HFF-Myc (cell line): ENCODE measurements around the gene SH2D1B.
"Not testable (repeated sequence)": the region's sequence is repeated elsewhere in the genome, so short reads cannot be mapped to it uniquely, and the experiment has no call there.

Experiments used
- DNase-seq: peaks from one replicate; pipeline ENCODE4 v3.0.0-alpha.2; 2011; ENCODE audit warnings: low read depth; ENCODE audit errors: extremely low read depth
- H3K4me3 ChIP-seq: replicated peaks from 2 replicates; pipeline ENCODE4 v1.5.1; 2011; ENCODE audit warnings: low read depth, mild to moderate bottlenecking, control low read depth, low read length
- TF ChIP-seq, protein P1 (sequence below): IDR thresholded peaks from 2 replicates; pipeline ENCODE4 v1.5.1; 2012; ENCODE audit warnings: mild to moderate bottlenecking, low read depth, low read length, control low read depth; ENCODE audit errors: missing control alignments

SH2D1B gene

DNA sequence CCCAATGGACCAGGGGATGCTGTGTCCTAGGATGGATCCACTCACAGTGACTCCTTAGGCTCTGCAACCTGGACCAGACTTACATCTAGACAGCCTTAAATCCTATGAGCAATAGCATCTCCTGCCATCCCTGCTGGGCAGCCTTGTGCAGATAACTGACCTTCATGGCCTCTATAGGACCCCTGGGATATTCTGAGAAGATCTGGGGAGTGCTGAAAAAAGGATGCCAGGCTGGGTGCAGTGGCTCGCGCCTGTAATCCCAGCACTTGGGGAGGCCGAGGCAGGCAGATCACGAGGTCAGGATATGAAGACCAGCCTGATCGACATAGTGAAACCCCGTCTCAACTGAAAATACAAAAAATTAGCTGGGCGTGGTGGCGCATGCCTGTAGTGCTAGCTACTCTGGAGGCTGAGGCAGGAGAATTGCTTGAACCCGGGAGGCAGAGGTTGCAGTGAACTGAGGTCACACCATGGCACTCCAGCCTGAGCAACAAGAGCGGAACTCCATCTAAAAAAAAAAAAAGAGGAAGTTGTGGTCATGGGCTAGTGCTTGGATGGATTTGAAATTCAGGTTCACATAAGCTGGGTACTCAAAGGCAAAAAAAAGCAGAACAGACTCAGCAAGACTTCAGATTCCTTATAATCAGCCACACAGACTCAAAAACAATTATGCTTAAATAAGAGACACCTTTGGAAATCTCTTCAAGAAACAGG is 10.9 kb upstream of the SH2D1B start:
- no peak for DNase-seq
- H3K4me3 ChIP-seq, result no peak overlapping the region
- TF ChIP-seq, protein P1, sequence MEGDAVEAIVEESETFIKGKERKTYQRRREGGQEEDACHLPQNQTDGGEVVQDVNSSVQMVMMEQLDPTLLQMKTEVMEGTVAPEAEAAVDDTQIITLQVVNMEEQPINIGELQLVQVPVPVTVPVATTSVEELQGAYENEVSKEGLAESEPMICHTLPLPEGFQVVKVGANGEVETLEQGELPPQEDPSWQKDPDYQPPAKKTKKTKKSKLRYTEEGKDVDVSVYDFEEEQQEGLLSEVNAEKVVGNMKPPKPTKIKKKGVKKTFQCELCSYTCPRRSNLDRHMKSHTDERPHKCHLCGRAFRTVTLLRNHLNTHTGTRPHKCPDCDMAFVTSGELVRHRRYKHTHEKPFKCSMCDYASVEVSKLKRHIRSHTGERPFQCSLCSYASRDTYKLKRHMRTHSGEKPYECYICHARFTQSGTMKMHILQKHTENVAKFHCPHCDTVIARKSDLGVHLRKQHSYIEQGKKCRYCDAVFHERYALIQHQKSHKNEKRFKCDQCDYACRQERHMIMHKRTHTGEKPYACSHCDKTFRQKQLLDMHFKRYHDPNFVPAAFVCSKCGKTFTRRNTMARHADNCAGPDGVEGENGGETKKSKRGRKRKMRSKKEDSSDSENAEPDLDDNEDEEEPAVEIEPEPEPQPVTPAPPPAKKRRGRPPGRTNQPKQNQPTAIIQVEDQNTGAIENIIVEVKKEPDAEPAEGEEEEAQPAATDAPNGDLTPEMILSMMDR, result no peak

DNA sequence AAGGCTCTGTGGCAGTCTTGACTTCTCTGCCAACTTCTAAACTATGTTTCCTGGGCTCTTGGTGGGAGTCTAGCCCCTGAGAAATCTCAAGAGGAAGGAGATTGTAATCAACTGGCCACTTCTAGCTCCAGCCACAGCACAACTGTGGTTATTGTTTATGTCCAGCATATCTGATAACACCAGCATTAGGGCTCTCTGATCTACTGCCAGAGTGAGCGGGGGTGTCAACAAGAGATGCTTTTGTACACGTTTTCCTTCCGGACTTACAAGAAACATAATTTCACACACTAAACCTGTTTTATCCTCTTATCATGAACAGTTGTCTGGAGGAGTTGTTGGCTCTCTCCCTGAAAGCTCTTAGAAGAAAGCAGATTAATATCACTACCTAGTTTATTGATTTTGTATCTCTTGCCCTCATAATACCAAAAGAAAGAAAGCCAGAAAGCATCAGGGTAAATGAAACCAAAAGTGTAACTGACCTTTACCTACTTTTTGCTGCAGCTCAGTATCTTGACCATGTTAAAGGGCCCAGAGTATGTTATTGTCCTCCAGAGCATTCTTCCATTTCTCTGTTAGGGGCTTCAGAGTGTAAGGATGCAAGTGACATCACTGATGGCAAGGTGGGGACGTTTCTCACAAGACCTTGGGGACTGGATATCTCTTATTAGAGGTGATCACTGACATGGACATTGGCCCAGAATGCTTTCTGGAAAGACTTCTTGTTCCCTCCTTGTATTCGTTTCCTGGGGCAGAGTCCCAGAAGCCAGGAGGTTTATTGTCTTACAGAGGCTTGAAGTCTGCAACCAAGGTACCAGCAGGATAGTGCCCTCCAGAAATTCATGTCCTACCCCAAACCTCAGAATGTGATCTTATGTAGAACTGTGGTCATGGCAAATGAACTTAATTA is 9.6 kb upstream of the SH2D1B start:
- DNase-seq, result no peak
- H3K4me3 ChIP-seq, result no peak overlapping the region
- TF ChIP-seq, protein P1, result no peak

DNA sequence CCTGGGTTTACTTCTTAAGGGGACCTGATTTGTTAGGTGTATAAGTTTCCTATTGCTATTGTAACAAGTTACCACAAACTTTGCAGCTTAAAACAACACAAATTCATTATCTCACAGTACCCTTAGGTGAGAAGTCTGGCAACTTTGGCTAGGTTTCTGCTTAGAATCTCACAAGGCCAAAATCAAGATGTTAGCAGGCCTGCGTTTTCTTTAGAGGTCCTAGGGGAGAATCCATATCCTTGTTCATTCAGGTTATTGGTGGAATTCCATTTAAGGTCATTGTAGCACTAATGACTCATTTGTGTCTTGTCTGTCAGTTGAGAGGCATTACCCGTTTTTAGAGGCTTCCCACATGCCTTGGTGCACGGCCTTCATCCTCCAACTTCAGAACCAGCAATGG is 8.2 kb upstream of the SH2D1B start:
- TF ChIP-seq, protein P1, result no peak
- no peak overlapping the region for H3K4me3 ChIP-seq
- DNase-seq, result no peak

DNA sequence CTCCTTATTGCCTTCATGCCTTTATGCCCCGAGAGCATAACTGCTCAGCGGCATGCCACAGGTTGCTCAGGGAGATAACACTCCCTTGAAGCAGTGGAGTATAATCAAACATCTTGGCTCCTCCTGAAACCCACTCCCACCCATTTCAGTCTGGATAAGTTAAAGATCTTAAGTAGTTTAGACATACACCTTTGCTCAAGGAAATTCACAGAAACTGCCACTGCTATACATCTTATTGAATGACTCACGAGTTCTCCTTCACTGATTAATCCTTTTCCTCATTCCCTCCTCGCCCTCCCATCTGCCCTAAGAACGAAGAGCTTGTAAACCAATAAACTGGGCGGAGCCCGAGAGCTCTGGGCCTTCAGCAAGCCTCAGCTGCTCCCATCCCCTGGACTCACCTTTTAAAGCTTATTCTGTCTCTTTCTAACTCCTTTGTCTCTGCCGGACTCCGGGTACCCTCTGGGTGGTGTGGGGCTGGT is 7.6 kb upstream of the SH2D1B start:
- DNase-seq, H3K4me3 ChIP-seq: not testable (repeated sequence)

DNA sequence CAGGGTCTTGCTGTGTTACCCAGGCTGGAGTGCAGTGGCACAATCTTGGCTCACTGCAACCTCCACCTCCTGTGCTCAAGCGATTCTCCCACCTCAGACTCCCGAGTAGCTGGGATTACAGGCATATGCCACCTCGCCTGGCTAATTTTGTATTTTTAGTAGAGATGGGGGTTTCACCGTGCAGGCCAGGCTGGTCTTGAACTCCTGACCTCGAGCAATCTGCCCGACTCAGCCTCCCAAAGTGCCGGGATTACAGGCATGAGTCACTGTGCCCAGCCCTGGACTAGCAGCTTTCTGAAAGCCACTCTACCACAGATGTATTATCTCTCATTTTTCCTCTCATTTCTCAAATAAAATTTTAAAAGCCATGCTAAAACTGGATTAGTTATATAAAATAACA is 6.6 kb upstream of the SH2D1B start:
- not testable (repeated sequence) for DNase-seq, H3K4me3 ChIP-seq

DNA sequence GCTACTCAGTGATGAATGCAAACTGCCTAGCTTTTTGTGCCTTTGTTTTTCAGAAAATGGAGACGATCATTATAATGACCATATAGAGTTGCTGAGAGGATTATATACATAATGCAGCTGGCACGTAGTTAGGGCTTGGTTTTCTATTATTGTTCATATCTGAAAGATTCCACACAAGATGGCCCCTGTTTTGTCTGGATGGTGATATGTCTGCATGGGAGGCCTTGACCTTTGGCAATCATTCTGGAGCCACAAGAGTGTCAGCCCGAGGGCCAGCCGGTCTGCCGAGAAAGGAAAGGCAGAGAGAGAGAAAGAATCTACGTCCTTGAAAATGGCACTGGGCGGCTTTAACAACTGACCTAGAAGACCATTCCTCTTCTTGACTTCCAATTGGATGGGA is 5.7 kb upstream of the SH2D1B start:
- no peak overlapping the region for H3K4me3 ChIP-seq
- TF ChIP-seq, protein P1, result no peak
- no peak for DNase-seq

DNA sequence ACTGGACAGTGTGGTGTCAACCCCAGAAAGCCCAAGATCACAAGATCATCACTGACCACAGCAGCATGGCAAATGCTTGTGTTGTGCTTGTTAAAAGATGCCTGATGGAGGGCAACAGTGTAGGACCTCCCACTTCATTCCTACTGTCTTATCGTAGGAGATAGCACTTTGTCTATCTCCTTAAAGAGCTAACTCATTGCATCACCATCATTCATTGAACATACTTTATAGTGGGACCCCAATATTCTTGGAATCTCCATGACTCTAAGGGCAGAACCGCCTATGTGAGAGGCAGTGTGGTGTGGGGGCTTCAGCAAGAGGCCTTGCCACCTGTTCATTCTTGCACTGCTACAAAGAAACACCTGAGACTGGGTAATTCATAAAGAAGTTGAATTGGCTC is 5.0 kb upstream of the SH2D1B start:
- no peak overlapping the region for H3K4me3 ChIP-seq
- TF ChIP-seq, protein P1, result no peak
- DNase-seq, result no peak

DNA sequence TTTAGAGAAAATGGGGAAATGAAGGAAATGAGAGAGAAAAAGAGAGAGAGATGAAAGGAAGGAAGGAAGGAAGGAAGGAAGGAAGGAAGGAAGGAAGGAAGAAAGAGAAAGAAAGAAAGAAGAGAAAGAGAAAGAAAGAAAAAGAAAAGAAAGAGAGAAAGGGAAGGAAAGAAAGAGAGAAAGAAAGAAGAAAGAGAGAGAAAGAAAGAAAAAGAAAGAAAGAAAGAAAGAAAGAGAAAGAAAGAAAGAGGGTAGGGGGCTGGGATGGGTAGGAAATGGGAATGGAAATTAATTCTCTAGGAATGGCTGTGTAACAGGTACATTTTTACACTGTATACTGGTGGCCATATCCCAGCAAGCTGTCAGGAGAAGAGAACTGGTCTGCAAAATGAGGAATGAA is 4.3 kb upstream of the SH2D1B start:
- DNase-seq, result no peak
- TF ChIP-seq, protein P1, result no peak
- H3K4me3 ChIP-seq, result no peak overlapping the region
